Measurements from ENCODE around the gene TXK. TPM values are rescaled to one million over a fixed set of nuclear protein-coding genes. Genes with fewer than 3 reads are reported as not detected.

TXK gene
- total RNA-seq, 4 donors from 2014 or later, result 1.6 to 6.8 (median 3.3) TPM

- peaks cover 9% of the 10 kb centered on the region for H3K36me3 ChIP-seq
- no peak overlapping the region for H3K27ac ChIP-seq
- H3K4me3 ChIP-seq, result no peak overlapping the region
- no peaks in the 10 kb centered on the region for H3K27me3 ChIP-seq
- WGBS, result 81% methylated on average over 1 of the region's 1 CpG
- TF ChIP-seq CTCF (IDR thresholded peaks at IDR 0.05) (no peak), EP300 (IDR thresholded peaks at IDR 0.05) (no peak), POLR2AphosphoS5 (IDR thresholded peaks at IDR 0.05) (no peak), POLR2A (IDR thresholded peaks at IDR 0.05) (no peak)
- no peak for DNase-seq (ENCODE audit: low spot score in 2 of 2)
- H3K9me3 ChIP-seq, result no peaks in the 10 kb centered on the region
- H3K4me1 ChIP-seq, result no peaks in the 10 kb centered on the region
These were observed 29.7 kb upstream of the TXK start for GRCh38 chr4:48163746-48164145.

- Histone ChIP-seq H3K4me3 (no peak overlapping the region), H3K9me3 (no peaks in the 10 kb centered on the region), H3K4me1 (no peaks in the 10 kb centered on the region), H3K36me3 (peaks cover 4% of the 10 kb centered on the region), H3K27ac (no peak overlapping the region), H3K27me3 (no peaks in the 10 kb centered on the region)
- WGBS, result 65% methylated on average over 4 of the region's 4 CpGs
- no peak for DNase-seq (ENCODE audit: low spot score in 2 of 2)
- TF ChIP-seq CTCF (IDR thresholded peaks at IDR 0.05) (no peak), POLR2A (IDR thresholded peaks at IDR 0.05) (no peak), EP300 (IDR thresholded peaks at IDR 0.05) (no peak), POLR2AphosphoS5 (IDR thresholded peaks at IDR 0.05) (no peak)
These were observed 28.1 kb upstream of the TXK start for GRCh38 chr4:48162162-48162561.

- TF ChIP-seq POLR2AphosphoS5 (IDR thresholded peaks at IDR 0.05) (no peak), POLR2A (IDR thresholded peaks at IDR 0.05) (no peak), CTCF (IDR thresholded peaks at IDR 0.05) (no peak), EP300 (IDR thresholded peaks at IDR 0.05) (no peak)
- H3K27me3 ChIP-seq, result no peaks in the 10 kb centered on the region
- H3K4me3 ChIP-seq, result no peak overlapping the region
- peaks cover 3% of the 10 kb centered on the region for H3K9me3 ChIP-seq
- no peak for DNase-seq (ENCODE audit: low spot score in 2 of 2)
- H3K4me1 ChIP-seq, result no peaks in the 10 kb centered on the region
- H3K27ac ChIP-seq, result no peak overlapping the region
- whole genome bisulfite sequencing, result 63% methylated on average over 3 of the region's 3 CpGs
- H3K36me3 ChIP-seq, result peaks cover 14% of the 10 kb centered on the region
These were observed 23.2 kb upstream of the TXK start for GRCh38 chr4:48157271-48157670.

GRCh38 chr4:48156423-48156822 is 22.4 kb upstream of the TXK start:
- WGBS, result 49% methylated on average over 1 of the region's 1 CpG
- DNase-seq (ENCODE audit: low spot score in 2 of 2), result no peak
- no peak overlapping the region for H3K27ac ChIP-seq
- no peaks in the 10 kb centered on the region for H3K4me1 ChIP-seq
- H3K36me3 ChIP-seq, result peaks cover 14% of the 10 kb centered on the region
- H3K9me3 ChIP-seq, result peaks cover 3% of the 10 kb centered on the region
- TF ChIP-seq POLR2A (IDR thresholded peaks at IDR 0.05) (no peak), POLR2AphosphoS5 (IDR thresholded peaks at IDR 0.05) (no peak), CTCF (IDR thresholded peaks at IDR 0.05) (no peak), EP300 (IDR thresholded peaks at IDR 0.05) (no peak)
- H3K27me3 ChIP-seq, result no peaks in the 10 kb centered on the region
- no peak overlapping the region for H3K4me3 ChIP-seq

- no peak for DNase-seq (ENCODE audit: low spot score in 2 of 2)
- Histone ChIP-seq H3K4me3 (no peak overlapping the region), H3K27ac (no peak overlapping the region), H3K9me3 (peaks cover 3% of the 10 kb centered on the region), H3K27me3 (no peaks in the 10 kb centered on the region), H3K36me3 (peaks cover 14% of the 10 kb centered on the region), H3K4me1 (no peaks in the 10 kb centered on the region)
- TF ChIP-seq POLR2AphosphoS5 (IDR thresholded peaks at IDR 0.05) (no peak), CTCF (IDR thresholded peaks at IDR 0.05) (no peak), POLR2A (IDR thresholded peaks at IDR 0.05) (no peak), EP300 (IDR thresholded peaks at IDR 0.05) (no peak)
- WGBS, result 100% methylated on average over 1 of the region's 1 CpG
These were observed 19.9 kb upstream of the TXK start for GRCh38 chr4:48153791-48154550.

All from suprapubic skin (tissue), 4 donors.